WI38 (cell line): ENCODE results near the gene DHRS3.
A peak's percentile ranks its signal among the peaks of the same experiment; 100 is the strongest.
"Not testable (repeated sequence)": the region's sequence is repeated elsewhere in the genome, so short reads cannot be mapped to it uniquely, and the experiment has no call there.

Experiments
- H3K4me3 ChIP-seq: 2 replicates; pipeline ENCODE4 v1.5.1; 2011; ENCODE audit warnings: low read depth, mild to moderate bottlenecking, control low read depth, low read length
- CTCF ChIP-seq: IDR thresholded peaks from 2 replicates; pipeline ENCODE4 v1.5.1; 2012; ENCODE audit warnings: low read depth, mild to moderate bottlenecking, control low read depth, low read length

The DHRS3 gene

GRCh38 chr1:12617901-12618660 lies at the start of gene DHRS3:
Gene DHRS3 (minus strand): TSS chr1:12618210. CDS start chr1:12617348, 862 bp downstream.
- peak within 1 kb of the TSS; percentile 77 for H3K4me3 ChIP-seq
- no peak for TF ChIP-seq CTCF

- H3K4me3 ChIP-seq = no peak overlapping the region
- TF ChIP-seq CTCF = no peak
These were observed 48.2 kb upstream of the DHRS3 start for GRCh38 chr1:12666141-12666735.

GRCh38 chr1:12665511-12665910 lies 47.5 kb upstream of the DHRS3 start:
- no peak overlapping the region for H3K4me3 ChIP-seq
- TF ChIP-seq CTCF = no peak

- no peak for TF ChIP-seq CTCF
- no peak overlapping the region for H3K4me3 ChIP-seq
These were observed 44.5 kb upstream of the DHRS3 start for GRCh38 chr1:12662556-12662955.

- TF ChIP-seq CTCF = no peak
- H3K4me3 ChIP-seq = no peak overlapping the region
These were observed 43.7 kb upstream of the DHRS3 start for GRCh38 chr1:12661606-12662219.

GRCh38 chr1:12658531-12659453 lies 40.8 kb upstream of the DHRS3 start:
- no peak overlapping the region for H3K4me3 ChIP-seq

GRCh38 chr1:12657885-12658512 lies 40.0 kb upstream of the DHRS3 start:
- not testable (repeated sequence) for H3K4me3 ChIP-seq

More at GRCh38 chr1:12658531-12659453, 40.8 kb upstream of the DHRS3 start:
- TF ChIP-seq CTCF = peak; percentile 87
